Prostate gland (tissue), 2 donors: ENCODE data around the gene DRC3.

Source experiments
- CTCF ChIP-seq, 4 experiments: fragments of 200-600 bp in 2 of 4; fragments of 450-650 bp in 2 of 4; sonication (generic) in 2 of 4; IDR thresholded peaks; 1 replicate in 3 of 4; 2 replicates in 1 of 4; pipeline ENCODE4 v1.5.1; 2016 to 2019; ENCODE audit warnings: antibody characterized with exemption in 4 of 4, mild to moderate bottlenecking in 2 of 4, moderate library complexity in 2 of 4
- POLR2AphosphoS5 ChIP-seq: sonication (generic); formaldehyde crosslinking; IDR thresholded peaks from one replicate; pipeline ENCODE4 v1.6.1; 2017; ENCODE audit warnings: antibody characterized with exemption

GRCh38 chr17:18033442-18034099, 60.9 kb downstream of the DRC3 start:
- TF ChIP-seq CTCF (IDR thresholded peaks at IDR 0.05) (peak; percentile 15 to 88 (median 81)), POLR2AphosphoS5 (peak; percentile 89)
